ENCODE measurements around the gene DUOX2.
"Not testable (repeated sequence)": the region's sequence is repeated elsewhere in the genome, so short reads cannot be mapped to it uniquely, and the experiment has no call there.

DNA sequence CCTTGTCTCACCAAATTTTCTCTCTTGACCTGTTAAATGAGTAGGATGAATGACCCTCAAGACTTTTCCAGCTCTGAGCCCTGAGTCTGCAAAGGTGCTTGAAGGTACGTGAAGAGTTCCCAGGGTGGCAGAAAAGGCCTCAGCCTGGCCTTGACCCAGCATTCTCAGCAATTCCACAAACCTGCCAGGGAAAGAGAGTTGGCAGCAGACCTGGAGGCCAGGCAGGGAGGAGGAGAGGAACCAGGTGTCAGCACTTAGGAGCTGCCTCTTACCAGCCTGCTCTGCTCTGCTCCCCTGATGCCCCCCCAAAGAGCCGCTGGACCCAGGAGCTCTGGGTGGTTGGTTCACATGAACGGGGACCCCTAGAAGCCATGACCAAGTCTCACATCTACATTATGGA lies 33.4 kb downstream of the DUOX2 start:
- TF ChIP-seq, protein P1, sequence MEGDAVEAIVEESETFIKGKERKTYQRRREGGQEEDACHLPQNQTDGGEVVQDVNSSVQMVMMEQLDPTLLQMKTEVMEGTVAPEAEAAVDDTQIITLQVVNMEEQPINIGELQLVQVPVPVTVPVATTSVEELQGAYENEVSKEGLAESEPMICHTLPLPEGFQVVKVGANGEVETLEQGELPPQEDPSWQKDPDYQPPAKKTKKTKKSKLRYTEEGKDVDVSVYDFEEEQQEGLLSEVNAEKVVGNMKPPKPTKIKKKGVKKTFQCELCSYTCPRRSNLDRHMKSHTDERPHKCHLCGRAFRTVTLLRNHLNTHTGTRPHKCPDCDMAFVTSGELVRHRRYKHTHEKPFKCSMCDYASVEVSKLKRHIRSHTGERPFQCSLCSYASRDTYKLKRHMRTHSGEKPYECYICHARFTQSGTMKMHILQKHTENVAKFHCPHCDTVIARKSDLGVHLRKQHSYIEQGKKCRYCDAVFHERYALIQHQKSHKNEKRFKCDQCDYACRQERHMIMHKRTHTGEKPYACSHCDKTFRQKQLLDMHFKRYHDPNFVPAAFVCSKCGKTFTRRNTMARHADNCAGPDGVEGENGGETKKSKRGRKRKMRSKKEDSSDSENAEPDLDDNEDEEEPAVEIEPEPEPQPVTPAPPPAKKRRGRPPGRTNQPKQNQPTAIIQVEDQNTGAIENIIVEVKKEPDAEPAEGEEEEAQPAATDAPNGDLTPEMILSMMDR (IDR thresholded peaks at IDR 0.05 in 4 of 5, conservative IDR thresholded peaks at IDR 0.05 in 1 of 5), result not testable (repeated sequence)
- not testable (repeated sequence) for TF ChIP-seq POLR2A (IDR thresholded peaks at IDR 0.05)

Measured in gastrocnemius medialis (tissue), 4 donors.